Measurements from ENCODE around the gene LIN28A.

- TF ChIP-seq CTCF (IDR thresholded peaks at IDR 0.05) (no peak), POLR2A (IDR thresholded peaks at IDR 0.05) (no peak)
These were observed 1.7 kb downstream of the LIN28A start for GRCh38 chr1:26412180-26412840.

All from Peyer's patch (tissue), 4 donors.